ENCODE results near the gene MMRN1. TPM values are rescaled to one million over a fixed set of nuclear protein-coding genes. Genes with fewer than 3 reads are reported as not detected.

The MMRN1 gene
- total RNA-seq, 2 donors from 2014 or later: 6.7 to 11.9 TPM

- no peak for DNase-seq
- H3K27me3 ChIP-seq: no peaks in the 10 kb centered on the region
- H3K4me1 ChIP-seq: no peaks in the 10 kb centered on the region
- TF ChIP-seq CTCF (IDR thresholded peaks at IDR 0.05): no peak
- no peak overlapping the region for H3K4me3 ChIP-seq
- H3K27ac ChIP-seq: no peak overlapping the region
- intact Hi-C loops (cut with DNase I): no loop called here
- no peaks in the 10 kb centered on the region for H3K9me3 ChIP-seq
- H3K9ac ChIP-seq (ENCODE audit: low read depth in 2 of 2, low read length in 2 of 2): no peak overlapping the region
- H3K36me3 ChIP-seq: no peaks in the 10 kb centered on the region
Observed at GRCh38 chr4:89988268-89988667, 93.6 kb downstream of the MMRN1 start.

DNA sequence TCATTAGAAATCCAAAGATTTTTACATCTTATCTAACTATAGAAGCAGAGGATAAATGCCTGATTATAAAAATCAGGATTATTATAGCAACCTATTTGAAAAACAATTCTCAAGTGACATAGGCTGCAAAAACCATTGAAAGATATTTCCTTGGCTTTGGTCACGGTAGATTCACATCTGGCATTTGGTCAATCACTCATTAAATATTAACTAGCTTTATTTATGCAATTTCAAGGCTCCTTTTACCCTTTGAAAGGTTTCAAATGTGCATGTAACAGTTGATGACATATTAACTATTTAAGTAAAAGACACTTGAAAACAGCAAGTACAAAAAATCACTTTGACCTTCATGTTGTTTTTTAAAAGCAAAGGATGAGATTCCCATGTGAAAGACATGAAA is 98.1 kb downstream of the MMRN1 start:
- Histone ChIP-seq H3K9ac (ENCODE audit: low read depth in 2 of 2, low read length in 2 of 2) (no peak overlapping the region), H3K4me1 (no peaks in the 10 kb centered on the region), H3K9me3 (no peaks in the 10 kb centered on the region), H3K27me3 (no peaks in the 10 kb centered on the region), H3K27ac (no peak overlapping the region), H3K36me3 (no peaks in the 10 kb centered on the region), H3K4me3 (no peak overlapping the region)
- intact Hi-C loops (cut with DNase I): no loop called here
- no peak for TF ChIP-seq CTCF (IDR thresholded peaks at IDR 0.05)
- DNase-seq: no peak

- Histone ChIP-seq H3K27me3 (no peaks in the 10 kb centered on the region), H3K36me3 (no peaks in the 10 kb centered on the region), H3K4me1 (no peaks in the 10 kb centered on the region), H3K9me3 (no peaks in the 10 kb centered on the region), H3K27ac (no peak overlapping the region), H3K4me3 (no peak overlapping the region), H3K9ac (ENCODE audit: low read depth in 2 of 2, low read length in 2 of 2) (no peak overlapping the region)
- intact Hi-C loops (cut with DNase I): no loop called here
- DNase-seq: no peak
- TF ChIP-seq CTCF (IDR thresholded peaks at IDR 0.05): no peak
Observed at GRCh38 chr4:89994176-89994873, 99.7 kb downstream of the MMRN1 start.

- Histone ChIP-seq H3K9me3 (no peaks in the 10 kb centered on the region), H3K27me3 (no peaks in the 10 kb centered on the region), H3K4me1 (no peaks in the 10 kb centered on the region), H3K27ac (no peak overlapping the region), H3K9ac (ENCODE audit: low read depth in 2 of 2, low read length in 2 of 2) (no peak overlapping the region), H3K36me3 (no peaks in the 10 kb centered on the region), H3K4me3 (no peak overlapping the region)
- intact Hi-C loops (cut with DNase I): no loop called here
- TF ChIP-seq CTCF (IDR thresholded peaks at IDR 0.05): no peak
- DNase-seq: no peak
Observed at GRCh38 chr4:89995006-89995405, 100.4 kb downstream of the MMRN1 start.

DNA sequence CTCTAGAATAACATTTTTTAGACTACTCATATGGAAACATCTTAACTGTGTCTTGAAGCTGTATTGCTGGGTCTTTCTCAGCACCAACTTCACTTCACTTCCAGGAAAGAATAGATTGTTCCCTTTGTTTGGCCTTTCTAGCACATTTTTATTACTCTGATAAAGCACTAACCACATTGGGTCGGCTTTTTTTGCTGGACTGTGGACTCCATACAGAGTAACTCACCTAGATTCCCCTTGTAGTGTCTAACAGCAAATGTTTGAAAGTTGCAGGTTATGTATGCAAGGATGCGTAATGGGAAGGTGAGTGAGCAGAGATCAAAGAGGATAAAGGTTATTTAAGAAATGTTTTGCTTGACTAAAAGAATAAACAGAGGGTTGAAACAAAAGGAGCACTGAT is 101.2 kb downstream of the MMRN1 start:
- Histone ChIP-seq H3K4me1 (no peaks in the 10 kb centered on the region), H3K9me3 (no peaks in the 10 kb centered on the region), H3K27me3 (no peaks in the 10 kb centered on the region), H3K27ac (no peak overlapping the region), H3K9ac (ENCODE audit: low read depth in 2 of 2, low read length in 2 of 2) (no peak overlapping the region), H3K36me3 (no peaks in the 10 kb centered on the region), H3K4me3 (no peak overlapping the region)
- intact Hi-C loops (cut with DNase I): no loop called here
- no peak for TF ChIP-seq CTCF (IDR thresholded peaks at IDR 0.05)
- DNase-seq: no peak

Data from colonic mucosa (tissue), 4 donors.